ENCODE data around the gene ENHO. TPM values are rescaled to one million over a fixed set of nuclear protein-coding genes. Genes with fewer than 3 reads are reported as not detected.

Gene ENHO
- total RNA-seq, result not detected in 2 replicates

GRCh38 chr9:34522971-34523797 is at the start of gene ENHO:
ENHO (minus strand) TSS chr9:34522990; CDS start chr9:34521695, 1,295 bp downstream.

Other genes with a start within 250 kb of the ENHO start
- gene KIF24, start 193.7 kb downstream of the ENHO start, total RNA-seq, result 0.50 and 3.2 TPM in 2 replicates
- 35.1 and 35.5 TPM in 2 replicates for gene NUDT2, start 193.4 kb downstream of the ENHO start, total RNA-seq
- gene MYORG, start 146.1 kb downstream of the ENHO start, total RNA-seq, result 1.2 and 1.9 TPM in 2 replicates
- gene FAM219A, start 64.4 kb downstream of the ENHO start, total RNA-seq, result 5.5 and 8.6 TPM in 2 replicates
- under 0.01 and 0.58 TPM in 2 replicates for gene DNAI1, start 64.2 kb downstream of the ENHO start, total RNA-seq
- gene CNTFR, start 66.7 kb upstream of the ENHO start, total RNA-seq, result 0.44 TPM in 1 of 2 replicates, not detected in the other
- gene RPP25L, start 89.1 kb upstream of the ENHO start, total RNA-seq, result 25.9 and 26.6 TPM in 2 replicates
- 84.4 and 159 TPM in 2 replicates for gene DCTN3, start 97.5 kb upstream of the ENHO start, total RNA-seq
- gene ARID3C, start 106.1 kb upstream of the ENHO start, total RNA-seq, result not detected in 2 replicates
- gene SIGMAR1, start 114.8 kb upstream of the ENHO start, total RNA-seq, result 71.1 and 88.0 TPM in 2 replicates
- 35.3 and 47.3 TPM in 2 replicates for gene GALT, start 123.7 kb upstream of the ENHO start, total RNA-seq
- gene IL11RA, start 129.2 kb upstream of the ENHO start, total RNA-seq, result 16.0 and 23.0 TPM in 2 replicates
- 0.15 and 0.17 TPM in 2 replicates for gene CCL27, start 139.7 kb upstream of the ENHO start, total RNA-seq
- not detected in 2 replicates for gene CCL19, start 168.3 kb upstream of the ENHO start, total RNA-seq
- gene CCL21, start 187.1 kb upstream of the ENHO start, total RNA-seq, result not detected in 2 replicates